ENCODE results near the gene PRPF6.

DNA sequence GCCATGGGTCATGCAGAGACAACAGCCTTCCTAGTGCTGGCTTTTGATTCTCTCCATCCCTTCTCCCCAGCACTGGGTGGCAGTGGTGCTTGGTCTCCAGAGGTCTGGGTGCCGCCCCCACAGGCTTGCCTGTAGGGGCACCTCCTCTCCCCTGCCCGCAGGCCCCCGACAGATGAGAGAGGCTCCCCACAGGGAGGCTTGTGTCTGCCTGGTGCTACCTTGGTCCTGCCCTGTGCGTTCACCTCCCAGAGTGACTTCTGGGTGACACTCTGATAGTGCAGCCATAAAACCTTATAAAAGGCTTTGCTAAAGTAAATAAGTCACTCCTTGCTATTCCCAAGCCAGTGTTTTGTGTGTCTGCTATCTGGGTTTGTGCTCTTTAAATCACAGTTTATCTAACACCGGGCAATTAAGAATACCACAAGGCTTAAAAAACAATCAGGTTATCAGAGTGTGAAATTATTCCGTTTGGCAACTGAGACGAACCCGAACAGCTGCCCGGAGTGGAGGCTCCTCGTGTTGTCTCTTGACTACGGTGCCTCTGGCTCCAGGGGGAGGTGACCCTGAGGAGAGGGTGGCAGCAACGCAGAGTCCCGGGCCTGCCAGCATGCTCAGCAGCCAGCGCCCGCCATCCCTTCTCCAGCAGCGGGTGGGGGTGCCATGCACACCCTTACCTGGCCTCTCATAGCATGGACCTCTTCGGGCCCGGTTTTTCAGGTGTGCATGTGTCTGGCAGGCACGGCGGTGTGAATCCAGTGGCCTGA is 49.6 kb downstream of the PRPF6 start:
- TF ChIP-seq POLR2A (IDR thresholded peaks at IDR 0.05) (no peak), EP300 (IDR thresholded peaks at IDR 0.05) (no peak), CTCF (IDR thresholded peaks at IDR 0.05) (no peak), POLR2AphosphoS5 (IDR thresholded peaks at IDR 0.05) (no peak)
